ENCODE data around the gene ATP1B3.
"Not testable (repeated sequence)": the region's sequence is repeated elsewhere in the genome, so short reads cannot be mapped to it uniquely, and the experiment has no call there.

Gene ATP1B3

GRCh38 chr3:141941093-141941492, 64.7 kb downstream of the ATP1B3 start:
- in situ Hi-C loops (cut with MboI; ENCODE audit: low sequenced_read_pairs), result no loop called here

DNA sequence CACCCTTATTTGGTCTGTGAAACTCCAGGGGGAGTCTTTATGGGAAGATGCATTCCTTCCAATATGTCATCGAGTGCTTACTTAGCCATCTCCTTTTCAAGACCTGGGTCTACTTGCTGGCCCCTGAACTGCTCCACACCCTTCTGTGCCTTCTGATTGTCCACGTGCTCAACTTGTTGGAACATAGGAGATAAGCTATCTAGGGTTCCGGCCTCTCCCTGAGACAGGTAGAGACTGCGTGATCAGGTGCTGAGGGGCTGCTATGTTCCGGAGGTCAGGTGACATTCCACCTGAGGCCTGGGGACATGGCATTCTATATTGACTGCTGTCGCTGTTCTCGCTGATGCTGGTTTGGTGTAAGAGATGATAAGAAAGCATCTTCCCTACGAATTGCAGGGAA, 65.6 kb downstream of the ATP1B3 start:
- in situ Hi-C loops (cut with MboI; ENCODE audit: low sequenced_read_pairs), result no loop called here

DNA sequence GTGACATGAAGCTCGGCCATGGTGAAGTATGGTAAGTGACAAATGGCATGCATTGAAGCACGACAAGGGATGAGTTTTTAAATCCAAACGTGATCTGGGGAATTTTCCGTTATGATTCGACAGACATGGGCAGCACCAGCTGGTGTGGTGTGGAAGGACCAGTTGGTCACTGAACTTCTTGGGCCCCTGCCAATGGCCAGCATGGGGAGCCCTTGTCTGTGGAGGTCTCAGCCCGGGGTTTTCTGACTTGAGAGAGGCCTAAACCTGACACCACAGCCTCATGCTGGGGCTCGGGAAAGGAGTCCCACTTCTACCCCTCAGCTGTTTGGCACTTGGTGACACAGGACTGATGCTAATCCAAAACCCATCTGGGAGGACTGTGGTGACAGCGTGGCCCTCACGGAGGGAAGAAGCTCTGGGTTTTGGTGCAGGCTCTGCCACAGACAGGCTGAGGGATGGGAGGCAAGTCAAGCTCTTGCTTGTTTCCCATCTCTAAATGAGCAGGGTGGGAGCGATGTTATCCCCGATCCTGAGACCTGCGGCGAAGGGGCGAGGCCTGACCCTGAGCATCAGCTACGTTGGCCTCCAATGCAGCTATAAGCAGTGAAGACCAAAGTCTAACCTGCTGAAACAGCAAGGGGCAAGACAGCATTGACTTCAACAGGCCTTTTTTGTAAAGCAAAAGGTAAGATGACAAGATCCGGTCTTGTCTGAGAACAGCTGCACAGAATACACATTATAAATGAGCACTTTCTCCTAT, 69.5 kb downstream of the ATP1B3 start:
- in situ Hi-C loops (cut with MboI; ENCODE audit: low sequenced_read_pairs), result no loop called here

GRCh38 chr3:141949399-141949798, 73.0 kb downstream of the ATP1B3 start:
- in situ Hi-C loops (cut with MboI; ENCODE audit: low sequenced_read_pairs), result no loop called here

- in situ Hi-C loops (cut with MboI; ENCODE audit: low sequenced_read_pairs), result no loop called here
These were observed 73.5 kb downstream of the ATP1B3 start for GRCh38 chr3:141949972-141950371.

DNA sequence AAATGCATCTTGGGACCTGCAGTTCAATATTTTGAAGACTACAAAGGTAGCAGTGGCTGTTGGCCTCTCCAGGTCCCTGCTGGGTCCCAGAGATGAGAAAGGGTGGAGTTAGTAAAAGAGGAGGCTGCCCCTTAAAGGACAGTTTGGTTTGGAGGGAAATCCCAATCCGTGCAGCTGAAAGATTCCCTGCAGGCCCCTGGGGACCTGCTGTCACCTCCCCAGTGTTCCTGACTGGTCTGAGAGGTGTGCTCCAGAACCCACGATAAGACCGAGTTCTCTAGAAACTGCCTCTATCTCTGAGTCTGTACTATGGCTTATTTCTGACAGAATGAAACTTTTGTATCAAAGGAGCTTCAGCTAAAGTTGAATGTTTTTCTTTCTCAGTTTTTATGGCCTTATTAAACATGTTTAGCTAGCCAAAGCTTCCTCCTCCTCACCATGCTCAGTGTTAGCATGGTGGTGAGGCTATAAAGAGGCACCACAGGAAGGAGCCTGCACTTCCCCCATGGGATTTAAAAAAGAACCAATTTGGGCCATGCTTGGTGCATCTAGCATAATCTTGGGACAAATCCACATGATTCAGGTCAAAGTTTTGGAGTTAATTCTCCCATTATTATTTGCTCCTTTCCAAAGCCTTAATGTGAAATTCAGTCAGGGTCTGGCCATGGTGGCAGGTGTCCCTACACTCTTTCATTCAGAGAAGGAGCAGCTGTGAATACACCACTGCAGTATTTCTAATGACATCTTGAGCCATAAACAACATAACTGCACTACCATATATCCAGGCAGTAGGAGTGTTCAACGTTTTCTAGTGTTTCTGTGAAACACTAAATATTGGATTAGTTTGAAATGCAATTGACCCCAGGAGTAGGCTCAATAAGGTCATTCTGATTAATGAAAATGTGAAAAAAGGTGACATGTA, 74.4 kb downstream of the ATP1B3 start:
- in situ Hi-C loops (cut with MboI; ENCODE audit: low sequenced_read_pairs), result no loop called here

DNA sequence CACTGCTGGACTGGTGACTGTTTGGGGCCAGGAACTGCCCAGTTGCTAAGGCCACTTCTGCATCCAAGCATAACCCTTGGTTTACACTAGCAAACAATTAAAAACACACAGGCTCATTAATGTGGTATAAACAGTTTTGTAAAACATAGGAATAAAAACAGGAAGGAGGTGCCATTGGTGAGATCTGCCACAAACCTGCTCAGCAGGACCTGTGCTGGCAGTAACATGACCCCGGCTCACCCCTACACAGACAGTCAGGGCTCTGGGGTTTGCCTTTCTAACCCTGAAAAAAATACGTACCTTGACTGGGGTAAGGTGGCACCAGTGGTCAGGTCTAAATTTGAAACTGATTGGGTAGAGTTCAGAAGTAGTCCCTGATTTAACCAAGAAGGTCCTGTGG, 76.2 kb downstream of the ATP1B3 start:
- in situ Hi-C loops (cut with MboI; ENCODE audit: low sequenced_read_pairs), result no loop called here

- in situ Hi-C loops (cut with MboI; ENCODE audit: low sequenced_read_pairs), result no loop called here
These were observed 78.7 kb downstream of the ATP1B3 start for GRCh38 chr3:141955175-141955574.

GRCh38 chr3:141959589-141960554, 83.4 kb downstream of the ATP1B3 start:
- in situ Hi-C loops (cut with MboI; ENCODE audit: low sequenced_read_pairs), result no loop called here

DNA sequence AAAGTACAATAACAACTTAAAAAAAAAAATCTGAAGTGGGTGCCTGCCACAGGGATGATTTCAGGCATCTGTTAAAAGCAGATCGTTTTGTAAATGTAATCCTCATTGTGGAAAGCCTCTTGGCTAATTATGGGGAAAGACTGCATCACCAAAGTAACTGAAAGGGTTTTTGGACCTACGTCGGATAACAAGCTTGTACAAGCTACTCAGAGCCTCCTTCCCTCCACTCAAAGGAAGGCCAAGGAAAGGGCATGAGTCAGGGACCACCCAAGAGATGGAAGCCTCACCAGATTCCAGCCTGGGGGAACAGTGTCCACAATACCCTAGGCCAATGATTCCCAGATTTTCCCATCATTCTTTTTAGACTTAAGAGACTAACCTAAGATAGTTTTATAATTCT, 84.3 kb downstream of the ATP1B3 start:
- in situ Hi-C loops (cut with MboI; ENCODE audit: low sequenced_read_pairs), result no loop called here

GRCh38 chr3:141963301-141963700, 86.9 kb downstream of the ATP1B3 start:
- in situ Hi-C loops (cut with MboI; ENCODE audit: low sequenced_read_pairs), result no loop called here

GRCh38 chr3:141965471-141965870, 89.0 kb downstream of the ATP1B3 start:
- in situ Hi-C loops (cut with MboI; ENCODE audit: low sequenced_read_pairs), result no loop called here

- in situ Hi-C loops (cut with MboI; ENCODE audit: low sequenced_read_pairs), result no loop called here
These were observed 93.3 kb downstream of the ATP1B3 start for GRCh38 chr3:141969711-141970110.

GRCh38 chr3:141971571-141971970, 95.1 kb downstream of the ATP1B3 start:
- in situ Hi-C loops (cut with MboI; ENCODE audit: low sequenced_read_pairs), result no loop called here

DNA sequence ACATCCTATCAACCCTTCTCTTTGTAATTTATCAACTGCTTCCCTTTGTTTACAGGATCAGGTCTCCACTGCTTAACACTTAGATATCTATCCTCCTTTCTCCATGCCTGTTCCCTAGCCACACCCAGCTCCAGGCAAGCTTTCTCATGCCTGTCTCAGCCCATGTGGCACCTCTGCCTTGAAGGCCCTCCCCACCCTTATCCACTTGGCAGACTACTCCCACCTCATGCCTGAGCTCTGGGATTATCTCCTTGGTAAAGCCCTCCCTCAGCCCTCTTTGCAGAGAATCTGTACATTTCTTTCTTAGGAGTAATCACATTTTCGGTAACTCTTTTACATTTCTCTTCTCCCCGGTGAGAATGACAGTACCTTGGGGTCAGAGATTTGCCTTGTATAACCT, 96.0 kb downstream of the ATP1B3 start:
- in situ Hi-C loops (cut with MboI; ENCODE audit: low sequenced_read_pairs), result no loop called here

GRCh38 chr3:141974777-141975176, 98.3 kb downstream of the ATP1B3 start:
- in situ Hi-C loops (cut with MboI; ENCODE audit: low sequenced_read_pairs), result not testable (repeated sequence)
